HEK293 (cell line): ENCODE measurements around the gene EFEMP1.

Source experiments
- CTCF ChIA-PET: fragments of 350-600 bp; formaldehyde crosslinking; extraction: SDS; loops from one replicate; lab custom pipeline; 2021; ENCODE audit warnings: antibody characterized with exemption; lab: Yijun Ruan, JAX
- POLR2A ChIA-PET: fragments of 300-600 bp; formaldehyde crosslinking; extraction: SDS; loops from one replicate; lab custom pipeline; 2020; ENCODE audit warnings: antibody characterized with exemption, inconsistent platforms; lab: Yijun Ruan, JAX
- H3K27ac ChIP-seq: fragments of 200-500 bp; sonication (Bioruptor generic); 2 replicates; pipeline ENCODE4 v1.5.1; 2014; ENCODE audit warnings: low read depth, low read length, control low read depth, inconsistent platforms; ENCODE audit errors: extremely low read depth
- H3K36me3 ChIP-seq, 2 experiments: fragments of 200-500 bp in 1 of 2; sonication (Bioruptor generic) in 1 of 2; 1 replicate in 1 of 2; 2 replicates in 1 of 2; pipeline ENCODE4 v1.5.1; 2014 to 2017; ENCODE audit warnings: inconsistent platforms in 2 of 2, low read length in 2 of 2; ENCODE audit not compliant: control insufficient read depth in 2 of 2, insufficient read depth in 1 of 2
- H3K4me1 ChIP-seq: fragments of 200-500 bp; sonication (Bioruptor generic); 2 replicates; pipeline ENCODE4 v1.5.1; 2014; ENCODE audit warnings: mild to moderate bottlenecking, low read length, inconsistent platforms; ENCODE audit not compliant: control insufficient read depth, insufficient read depth
- H3K4me3 ChIP-seq: 2 replicates; pipeline ENCODE4 v1.5.1; 2011; ENCODE audit warnings: low read depth, mild to moderate bottlenecking, control low read depth, low read length, moderate library complexity
- H3K9me3 ChIP-seq: fragments of 200-500 bp; sonication (Bioruptor generic); 2 replicates; pipeline ENCODE4 v1.5.1; 2014; ENCODE audit warnings: low read depth, low read length, inconsistent platforms; ENCODE audit not compliant: control insufficient read depth, insufficient read depth
- GLIS1 ChIP-seq: fragments of 450-650 bp; formaldehyde crosslinking; IDR thresholded peaks from 2 replicates; pipeline ENCODE4 v1.5.1; 2016; ENCODE audit warnings: missing biosample characterization, missing genetic modification characterization
- OSR2 ChIP-seq: fragments of 450-650 bp; formaldehyde crosslinking; IDR thresholded peaks from 2 replicates; pipeline ENCODE4 v1.5.1; 2016; ENCODE audit warnings: missing biosample characterization, missing genetic modification characterization
- RBAK ChIP-seq: fragments of 450-650 bp; formaldehyde crosslinking; IDR thresholded peaks from 2 replicates; pipeline ENCODE4 v1.5.1; 2016; ENCODE audit warnings: missing biosample characterization, missing genetic modification characterization
- YY2 ChIP-seq: fragments of 450-650 bp; formaldehyde crosslinking; IDR thresholded peaks from 2 replicates; pipeline ENCODE4 v1.5.1; 2016; ENCODE audit warnings: missing biosample characterization, missing genetic modification characterization
- ZBTB6 ChIP-seq: fragments of 450-650 bp; formaldehyde crosslinking; IDR thresholded peaks from 2 replicates; pipeline ENCODE4 v1.5.1; 2017; ENCODE audit warnings: missing biosample characterization, missing genetic modification characterization
- ZFP41 ChIP-seq: fragments of 450-650 bp; formaldehyde crosslinking; IDR thresholded peaks from 2 replicates; pipeline ENCODE4 v1.5.1; 2016; ENCODE audit warnings: missing biosample characterization, missing genetic modification characterization, borderline replicate concordance
- ZNF112 ChIP-seq: fragments of 450-650 bp; formaldehyde crosslinking; IDR thresholded peaks from 2 replicates; pipeline ENCODE4 v1.5.0; 2017; ENCODE audit warnings: missing biosample characterization, missing genetic modification characterization
- ZNF121 ChIP-seq: fragments of 450-650 bp; formaldehyde crosslinking; IDR thresholded peaks from 2 replicates; pipeline ENCODE4 v1.5.1; 2016; ENCODE audit warnings: missing biosample characterization, missing genetic modification characterization
- ZNF184 ChIP-seq: fragments of 450-650 bp; IDR thresholded peaks from 2 replicates; pipeline ENCODE4 v1.5.1; 2018; ENCODE audit warnings: missing biosample characterization, mild to moderate bottlenecking, missing genetic modification characterization
- ZNF23 ChIP-seq: fragments of 450-650 bp; formaldehyde crosslinking; IDR thresholded peaks from 2 replicates; pipeline ENCODE4 v1.5.1; 2016; ENCODE audit warnings: missing biosample characterization, missing genetic modification characterization, borderline replicate concordance
- ZNF239 ChIP-seq: fragments of 450-650 bp; formaldehyde crosslinking; IDR thresholded peaks from 2 replicates; pipeline ENCODE4 v1.5.1; 2016; ENCODE audit warnings: missing biosample characterization, missing genetic modification characterization
- ZNF24 ChIP-seq: fragments of 450-650 bp; formaldehyde crosslinking; IDR thresholded peaks from 2 replicates; pipeline ENCODE4 v1.5.1; 2016; ENCODE audit warnings: missing biosample characterization, missing genetic modification characterization
- ZNF350 ChIP-seq: fragments of 450-650 bp; formaldehyde crosslinking; IDR thresholded peaks from 2 replicates; pipeline ENCODE4 v1.5.0; 2017; ENCODE audit warnings: missing biosample characterization, mild to moderate bottlenecking, missing genetic modification characterization
- ZNF423 ChIP-seq: fragments of 450-650 bp; formaldehyde crosslinking; IDR thresholded peaks from 2 replicates; pipeline ENCODE4 v1.5.1; 2016; ENCODE audit warnings: missing biosample characterization, missing genetic modification characterization
- ZNF501 ChIP-seq: fragments of 450-650 bp; formaldehyde crosslinking; IDR thresholded peaks from 2 replicates; pipeline ENCODE4 v1.5.1; 2016; ENCODE audit warnings: missing biosample characterization, missing genetic modification characterization
- ZNF521 ChIP-seq: fragments of 450-650 bp; formaldehyde crosslinking; IDR thresholded peaks from 2 replicates; pipeline ENCODE4 v1.5.1; 2017; ENCODE audit warnings: missing biosample characterization, mild to moderate bottlenecking, missing genetic modification characterization
- ZNF548 ChIP-seq: fragments of 450-650 bp; formaldehyde crosslinking; IDR thresholded peaks from 2 replicates; pipeline ENCODE4 v1.5.1; 2016; ENCODE audit warnings: missing biosample characterization, missing genetic modification characterization
- ZNF707 ChIP-seq: fragments of 450-650 bp; formaldehyde crosslinking; IDR thresholded peaks from 2 replicates; pipeline ENCODE4 v1.5.1; 2016; ENCODE audit warnings: missing biosample characterization, missing genetic modification characterization
- ZNF747 ChIP-seq: fragments of 450-650 bp; formaldehyde crosslinking; IDR thresholded peaks from 2 replicates; pipeline ENCODE4 v1.5.1; 2016; ENCODE audit warnings: missing biosample characterization, missing genetic modification characterization
- ZNF768 ChIP-seq: fragments of 450-650 bp; formaldehyde crosslinking; IDR thresholded peaks from 2 replicates; pipeline ENCODE4 v1.5.1; 2018; ENCODE audit warnings: missing biosample characterization, mild to moderate bottlenecking, missing genetic modification characterization
- ZXDB ChIP-seq: fragments of 450-650 bp; formaldehyde crosslinking; IDR thresholded peaks from 2 replicates; pipeline ENCODE4 v1.5.1; 2016; ENCODE audit warnings: missing biosample characterization, missing genetic modification characterization
- TF ChIP-seq, protein P1 (sequence below): fragments of 450-650 bp; formaldehyde crosslinking; IDR thresholded peaks from 2 replicates; pipeline ENCODE4 v1.5.1; 2017; ENCODE audit warnings: missing biosample characterization, mild to moderate bottlenecking, missing genetic modification characterization, moderate library complexity
- TF ChIP-seq, protein P2 (sequence below): fragments of 450-650 bp; formaldehyde crosslinking; IDR thresholded peaks from 2 replicates; pipeline ENCODE4 v1.5.1; 2016; ENCODE audit warnings: missing biosample characterization, missing genetic modification characterization
- TF ChIP-seq, protein P3 (sequence below): fragments of 450-650 bp; IDR thresholded peaks from 2 replicates; pipeline ENCODE4 v1.5.1; 2018; ENCODE audit warnings: missing biosample characterization, mild to moderate bottlenecking, missing genetic modification characterization

Gene EFEMP1

GRCh38 chr2:55952415-55952814 is 28.8 kb upstream of the EFEMP1 start:
- POLR2A ChIA-PET, result no interaction called here
- Histone ChIP-seq H3K36me3 (no peaks in the 10 kb centered on the region), H3K27ac (no peak overlapping the region), H3K9me3 (no peaks in the 10 kb centered on the region)
- TF ChIP-seq, protein P1, sequence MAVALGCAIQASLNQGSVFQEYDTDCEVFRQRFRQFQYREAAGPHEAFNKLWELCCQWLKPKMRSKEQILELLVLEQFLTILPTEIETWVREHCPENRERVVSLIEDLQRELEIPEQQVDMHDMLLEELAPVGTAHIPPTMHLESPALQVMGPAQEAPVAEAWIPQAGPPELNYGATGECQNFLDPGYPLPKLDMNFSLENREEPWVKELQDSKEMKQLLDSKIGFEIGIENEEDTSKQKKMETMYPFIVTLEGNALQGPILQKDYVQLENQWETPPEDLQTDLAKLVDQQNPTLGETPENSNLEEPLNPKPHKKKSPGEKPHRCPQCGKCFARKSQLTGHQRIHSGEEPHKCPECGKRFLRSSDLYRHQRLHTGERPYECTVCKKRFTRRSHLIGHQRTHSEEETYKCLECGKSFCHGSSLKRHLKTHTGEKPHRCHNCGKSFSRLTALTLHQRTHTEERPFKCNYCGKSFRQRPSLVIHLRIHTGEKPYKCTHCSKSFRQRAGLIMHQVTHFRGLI (tag by site-specific recombination), result no peak
- no peak for TF ChIP-seq RBAK
- no peak for TF ChIP-seq ZNF423 (tag by site-specific recombination)
- TF ChIP-seq ZNF239 (tag by site-specific recombination), result no peak
- TF ChIP-seq ZNF350 (tag by site-specific recombination), result no peak
- TF ChIP-seq, protein P2, sequence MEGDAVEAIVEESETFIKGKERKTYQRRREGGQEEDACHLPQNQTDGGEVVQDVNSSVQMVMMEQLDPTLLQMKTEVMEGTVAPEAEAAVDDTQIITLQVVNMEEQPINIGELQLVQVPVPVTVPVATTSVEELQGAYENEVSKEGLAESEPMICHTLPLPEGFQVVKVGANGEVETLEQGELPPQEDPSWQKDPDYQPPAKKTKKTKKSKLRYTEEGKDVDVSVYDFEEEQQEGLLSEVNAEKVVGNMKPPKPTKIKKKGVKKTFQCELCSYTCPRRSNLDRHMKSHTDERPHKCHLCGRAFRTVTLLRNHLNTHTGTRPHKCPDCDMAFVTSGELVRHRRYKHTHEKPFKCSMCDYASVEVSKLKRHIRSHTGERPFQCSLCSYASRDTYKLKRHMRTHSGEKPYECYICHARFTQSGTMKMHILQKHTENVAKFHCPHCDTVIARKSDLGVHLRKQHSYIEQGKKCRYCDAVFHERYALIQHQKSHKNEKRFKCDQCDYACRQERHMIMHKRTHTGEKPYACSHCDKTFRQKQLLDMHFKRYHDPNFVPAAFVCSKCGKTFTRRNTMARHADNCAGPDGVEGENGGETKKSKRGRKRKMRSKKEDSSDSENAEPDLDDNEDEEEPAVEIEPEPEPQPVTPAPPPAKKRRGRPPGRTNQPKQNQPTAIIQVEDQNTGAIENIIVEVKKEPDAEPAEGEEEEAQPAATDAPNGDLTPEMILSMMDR (tag by site-specific recombination), result 0 out of 2 replicates have a peak, but pooled peaks have one; percentile 26
- TF ChIP-seq, all 188 proteins: peak for 1
- CTCF ChIA-PET, result interaction anchor here (0.7 to 0.9 kb wide), 3 partner anchors 9 to 237 kb away, joined by 3 to 6 read pairs (median 6); no protein-coding TSS in a partner anchor
- H3K4me3 ChIP-seq, result no peak overlapping the region
- H3K4me1 ChIP-seq, result peaks cover 28% of the 10 kb centered on the region

- peaks cover 28% of the 10 kb centered on the region for H3K4me1 ChIP-seq
- no peaks in the 10 kb centered on the region for H3K36me3 ChIP-seq
- no peak overlapping the region for H3K27ac ChIP-seq
- H3K9me3 ChIP-seq, result no peaks in the 10 kb centered on the region
- ChIA-PET CTCF (interaction anchor here (1.2 kb wide), 1 partner anchor 9 kb away, joined by 3 read pairs; no protein-coding TSS in a partner anchor), POLR2A (no interaction called here)
- TF ChIP-seq OSR2 (tag by site-specific recombination) (no peak), ZNF112 (tag by site-specific recombination) (no peak), ZFP41 (tag by site-specific recombination) (no peak), ZNF521 (no peak), ZNF501 (tag by site-specific recombination) (no peak), ZNF747 (tag by site-specific recombination) (no peak)
- H3K4me3 ChIP-seq, result no peak overlapping the region
Observed at GRCh38 chr2:55951533-55951932, 28.0 kb upstream of the EFEMP1 start.

- Histone ChIP-seq H3K36me3 (no peaks in the 10 kb centered on the region), H3K27ac (no peak overlapping the region), H3K4me3 (no peak overlapping the region), H3K9me3 (no peaks in the 10 kb centered on the region)
- POLR2A ChIA-PET, result no interaction called here
- CTCF ChIA-PET, result interaction anchor here (0.6 to 2.3 kb wide), 4 partner anchors 9 to 120 kb away, joined by 3 to 15 read pairs (median 3); no protein-coding TSS in a partner anchor
- TF ChIP-seq OSR2 (tag by site-specific recombination), result 0 out of 2 replicates have a peak, but pooled peaks have one; percentile 26
- no peak for TF ChIP-seq ZNF707 (tag by site-specific recombination)
- TF ChIP-seq, all 188 proteins: peak for 1
- H3K4me1 ChIP-seq, result peaks cover 24% of the 10 kb centered on the region
Observed at GRCh38 chr2:55949613-55950012, 26.0 kb upstream of the EFEMP1 start.

GRCh38 chr2:55949211-55949610 is 25.6 kb upstream of the EFEMP1 start:
- Histone ChIP-seq H3K27ac (no peak overlapping the region), H3K4me3 (no peak overlapping the region), H3K9me3 (no peaks in the 10 kb centered on the region), H3K4me1 (peaks cover 23% of the 10 kb centered on the region), H3K36me3 (no peaks in the 10 kb centered on the region)
- ChIA-PET CTCF (interaction anchor here (0.5 to 2.3 kb wide), 3 partner anchors 10 to 47 kb away, joined by 3 to 15 read pairs (median 3); no protein-coding TSS in a partner anchor), POLR2A (no interaction called here)
- TF ChIP-seq ZXDB (no peak), YY2 (tag by site-specific recombination) (no peak), ZNF121 (tag by site-specific recombination) (no peak), ZNF768 (tag by site-specific recombination) (no peak), ZNF184 (tag by site-specific recombination) (no peak), ZBTB6 (tag by site-specific recombination) (no peak), ZNF24 (tag by site-specific recombination) (no peak), GLIS1 (tag by site-specific recombination) (peak; percentile 67), ZNF548 (tag by site-specific recombination) (no peak), OSR2 (tag by site-specific recombination) (peak; percentile 69), ZNF23 (tag by site-specific recombination) (no peak)
- TF ChIP-seq, protein P3, sequence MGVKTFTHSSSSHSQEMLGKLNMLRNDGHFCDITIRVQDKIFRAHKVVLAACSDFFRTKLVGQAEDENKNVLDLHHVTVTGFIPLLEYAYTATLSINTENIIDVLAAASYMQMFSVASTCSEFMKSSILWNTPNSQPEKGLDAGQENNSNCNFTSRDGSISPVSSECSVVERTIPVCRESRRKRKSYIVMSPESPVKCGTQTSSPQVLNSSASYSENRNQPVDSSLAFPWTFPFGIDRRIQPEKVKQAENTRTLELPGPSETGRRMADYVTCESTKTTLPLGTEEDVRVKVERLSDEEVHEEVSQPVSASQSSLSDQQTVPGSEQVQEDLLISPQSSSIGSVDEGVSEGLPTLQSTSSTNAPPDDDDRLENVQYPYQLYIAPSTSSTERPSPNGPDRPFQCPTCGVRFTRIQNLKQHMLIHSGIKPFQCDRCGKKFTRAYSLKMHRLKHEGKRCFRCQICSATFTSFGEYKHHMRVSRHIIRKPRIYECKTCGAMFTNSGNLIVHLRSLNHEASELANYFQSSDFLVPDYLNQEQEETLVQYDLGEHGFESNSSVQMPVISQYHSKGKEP (tag by site-specific recombination), result no peak
